Fibroblast of lung (primary cell): ENCODE measurements around the gene TMEM123. TPM values are rescaled to one million over a fixed set of nuclear protein-coding genes. Genes with fewer than 3 reads are reported as not detected.

Experiments
- DNase-seq, 2 donors: peaks; one replicate each; pipeline versions ENCODE4 v3.0.0 to v3.0.0-alpha.2; 2010; ENCODE audit warnings: low read depth in 2 of 2
- H2AFZ ChIP-seq: 2 replicates; pipeline ENCODE4 v1.5.1; 2012; ENCODE audit warnings: low read length, control low read depth, inconsistent platforms
- H3K27ac ChIP-seq: 2 replicates; pipeline ENCODE4 v1.5.1; 2011; ENCODE audit warnings: low read length, control low read depth; ENCODE audit not compliant: insufficient read depth
- H3K27me3 ChIP-seq: 2 replicates; pipeline ENCODE4 v1.5.1; 2011; ENCODE audit warnings: mild to moderate bottlenecking, low read length; ENCODE audit not compliant: control insufficient read depth, insufficient read depth
- H3K36me3 ChIP-seq: 2 replicates; pipeline ENCODE4 v1.5.1; 2011; ENCODE audit warnings: low read length; ENCODE audit not compliant: control insufficient read depth, insufficient read depth
- H3K4me1 ChIP-seq: 2 replicates; pipeline ENCODE4 v1.5.1; 2011; ENCODE audit warnings: low read length; ENCODE audit not compliant: control insufficient read depth, insufficient read depth; ENCODE audit errors: extremely low read depth
- H3K4me2 ChIP-seq: 2 replicates; pipeline ENCODE4 v1.5.1; 2011; ENCODE audit warnings: low read length, control low read depth; ENCODE audit not compliant: insufficient read depth; ENCODE audit errors: extremely low read depth
- H3K4me3 ChIP-seq, 4 experiments: fragments of 200-600 bp in 1 of 4; sonication (generic) in 1 of 4; replicated peaks in 1 of 4; 2 replicates each; pipeline ENCODE4 v1.5.1; 2011 to 2016; ENCODE audit warnings: low read length in 4 of 4, low read depth in 3 of 4, mild to moderate bottlenecking in 3 of 4, control low read depth in 2 of 4, inconsistent platforms in 1 of 4, mixed read lengths in 1 of 4; ENCODE audit not compliant: insufficient read depth in 1 of 4; ENCODE audit errors: control extremely low read depth in 1 of 4
- H3K79me2 ChIP-seq: 2 replicates; pipeline ENCODE4 v1.5.1; 2012; ENCODE audit warnings: mild to moderate bottlenecking, low read length, inconsistent platforms; ENCODE audit not compliant: control insufficient read depth, insufficient read depth
- H3K9ac ChIP-seq: 2 replicates; pipeline ENCODE4 v1.5.1; 2011; ENCODE audit warnings: mild to moderate bottlenecking, low read length, control low read depth; ENCODE audit not compliant: insufficient read depth
- H3K9me3 ChIP-seq: 2 replicates; pipeline ENCODE4 v1.5.1; 2012; ENCODE audit warnings: low read depth, low read length; ENCODE audit not compliant: control insufficient read depth, insufficient read depth
- H4K20me1 ChIP-seq: 2 replicates; pipeline ENCODE4 v1.5.1; 2011; ENCODE audit warnings: low read length; ENCODE audit not compliant: control insufficient read depth, insufficient read depth; ENCODE audit errors: extremely low read depth
- EZH2 ChIP-seq: IDR thresholded peaks from 2 replicates; pipeline ENCODE4 v1.5.1; 2012; ENCODE audit warnings: low read length, control low read depth, mild to moderate bottlenecking; ENCODE audit errors: missing control alignments
- polyA plus RNA-seq, 2 donors: library from polyadenylated mRNA; depleted of rRNA in 1 of 2; stranded (reverse) in 1 of 2; unstranded in 1 of 2; fragments of >200 nt; gene quantifications; 2 replicates each; pipeline ENCODE4 v1.2.1, GENCODE V29; 2011 to 2012; ENCODE audit warnings: missing spikeins in 1 of 2
- total RNA-seq: library from RNA; depleted of rRNA; stranded (reverse); fragments of >200 nt; gene quantifications from 2 replicates; pipeline ENCODE4 v1.2.1, GENCODE V29; 2014
- TF ChIP-seq, protein P1 (sequence below), 2 donors: IDR thresholded peaks in 1 of 2; conservative IDR thresholded peaks in 1 of 2; 1 replicate in 1 of 2; 2 replicates in 1 of 2; pipeline ENCODE4 v1.5.1; 2011 to 2012; ENCODE audit warnings: low read length in 2 of 2, control low read depth in 1 of 2, inconsistent platforms in 1 of 2, low read depth in 1 of 2, mild to moderate bottlenecking in 1 of 2

Gene TMEM123
- total and polyA plus RNA-seq, 2 donors (not counting 1 experiment from before 2014, with no cell fraction given) = 127 to 355 TPM

DNA sequence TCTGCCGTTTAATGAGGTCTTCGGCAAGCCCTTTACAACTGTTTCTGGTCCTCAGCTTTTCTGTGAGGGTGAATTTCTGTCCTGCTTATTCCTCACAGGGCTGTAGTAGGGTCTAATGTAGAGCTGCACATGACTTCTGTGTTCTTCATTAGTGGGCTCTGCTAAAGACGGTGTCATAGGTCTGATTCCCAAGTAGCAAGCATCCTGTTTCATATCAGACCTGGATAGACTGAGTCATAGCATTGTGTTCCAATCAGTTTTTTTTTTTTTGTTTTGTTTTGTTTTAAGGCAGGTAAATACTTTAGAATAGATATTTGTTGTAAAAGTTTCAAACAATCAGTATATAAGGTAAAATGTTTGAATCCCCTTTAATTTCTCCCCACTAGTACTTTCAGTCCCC lies 70.2 kb downstream of the TMEM123 start:
- Histone ChIP-seq H2AFZ (no peak overlapping the region), H3K27me3 (no peaks in the 10 kb centered on the region), H3K79me2 (no peaks in the 10 kb centered on the region), H3K36me3 (peaks cover 2% of the 10 kb centered on the region), H3K4me3 (no peak overlapping the region), H3K9ac (no peak overlapping the region), H4K20me1 (no peaks in the 10 kb centered on the region), H3K9me3 (no peaks in the 10 kb centered on the region), H3K4me1 (no peaks in the 10 kb centered on the region), H3K4me2 (no peak overlapping the region), H3K27ac (no peak overlapping the region)
- TF ChIP-seq, protein P1, sequence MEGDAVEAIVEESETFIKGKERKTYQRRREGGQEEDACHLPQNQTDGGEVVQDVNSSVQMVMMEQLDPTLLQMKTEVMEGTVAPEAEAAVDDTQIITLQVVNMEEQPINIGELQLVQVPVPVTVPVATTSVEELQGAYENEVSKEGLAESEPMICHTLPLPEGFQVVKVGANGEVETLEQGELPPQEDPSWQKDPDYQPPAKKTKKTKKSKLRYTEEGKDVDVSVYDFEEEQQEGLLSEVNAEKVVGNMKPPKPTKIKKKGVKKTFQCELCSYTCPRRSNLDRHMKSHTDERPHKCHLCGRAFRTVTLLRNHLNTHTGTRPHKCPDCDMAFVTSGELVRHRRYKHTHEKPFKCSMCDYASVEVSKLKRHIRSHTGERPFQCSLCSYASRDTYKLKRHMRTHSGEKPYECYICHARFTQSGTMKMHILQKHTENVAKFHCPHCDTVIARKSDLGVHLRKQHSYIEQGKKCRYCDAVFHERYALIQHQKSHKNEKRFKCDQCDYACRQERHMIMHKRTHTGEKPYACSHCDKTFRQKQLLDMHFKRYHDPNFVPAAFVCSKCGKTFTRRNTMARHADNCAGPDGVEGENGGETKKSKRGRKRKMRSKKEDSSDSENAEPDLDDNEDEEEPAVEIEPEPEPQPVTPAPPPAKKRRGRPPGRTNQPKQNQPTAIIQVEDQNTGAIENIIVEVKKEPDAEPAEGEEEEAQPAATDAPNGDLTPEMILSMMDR (conservative IDR thresholded peaks at IDR 0.05 in 1 of 2, IDR thresholded peaks at IDR 0.05 in 1 of 2; ENCODE audit: low read depth in 1 of 2, low read length in 2 of 2) = no peak
- peak in 1 of 2 donors; percentile 6 for DNase-seq

DNA sequence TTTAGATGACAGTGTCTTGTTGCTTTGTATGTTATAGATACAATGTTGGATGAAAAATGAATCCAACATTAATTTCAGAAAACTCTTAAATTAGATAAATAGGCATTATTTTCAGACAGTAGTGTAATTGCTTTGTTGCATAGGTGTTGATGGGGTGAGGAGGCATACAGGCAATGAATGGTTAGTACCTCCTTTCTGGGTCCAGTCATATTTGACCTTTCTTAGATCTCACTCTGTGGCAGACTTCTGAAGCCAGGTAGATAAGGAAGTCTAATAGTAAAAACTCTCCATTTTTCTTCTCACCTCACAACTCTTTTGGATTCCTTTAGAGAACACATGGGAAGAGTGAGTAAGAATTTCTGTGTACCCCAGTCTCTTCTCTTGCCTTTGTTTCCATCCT lies 73.7 kb downstream of the TMEM123 start:
- Histone ChIP-seq H3K4me3 (no peak overlapping the region), H3K27me3 (no peaks in the 10 kb centered on the region), H3K27ac (no peak overlapping the region), H2AFZ (no peak overlapping the region), H3K36me3 (no peaks in the 10 kb centered on the region), H3K4me2 (no peak overlapping the region), H3K79me2 (peaks cover 16% of the 10 kb centered on the region), H3K9ac (no peak overlapping the region), H3K4me1 (no peaks in the 10 kb centered on the region), H4K20me1 (no peaks in the 10 kb centered on the region), H3K9me3 (no peaks in the 10 kb centered on the region)
- no peak for DNase-seq
- TF ChIP-seq, protein P1 (conservative IDR thresholded peaks at IDR 0.05 in 1 of 2, IDR thresholded peaks at IDR 0.05 in 1 of 2; ENCODE audit: low read depth in 1 of 2, low read length in 2 of 2) = no peak
- no peak for TF ChIP-seq EZH2

DNA sequence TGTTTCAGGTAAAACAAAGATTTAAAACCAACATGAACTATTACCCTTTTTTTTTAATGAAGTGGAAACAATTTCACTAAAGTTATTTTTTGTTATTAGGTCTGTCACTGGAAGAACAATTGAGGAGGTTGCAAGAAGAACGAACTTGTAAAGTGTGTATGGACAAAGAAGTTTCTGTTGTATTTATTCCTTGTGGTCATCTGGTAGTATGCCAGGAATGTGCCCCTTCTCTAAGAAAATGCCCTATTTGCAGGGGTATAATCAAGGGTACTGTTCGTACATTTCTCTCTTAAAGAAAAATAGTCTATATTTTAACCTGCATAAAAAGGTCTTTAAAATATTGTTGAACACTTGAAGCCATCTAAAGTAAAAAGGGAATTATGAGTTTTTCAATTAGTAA lies 74.7 kb downstream of the TMEM123 start:
- Histone ChIP-seq H3K36me3 (no peaks in the 10 kb centered on the region), H3K4me2 (no peak overlapping the region), H3K79me2 (peaks cover 16% of the 10 kb centered on the region), H3K27me3 (no peaks in the 10 kb centered on the region), H3K9me3 (no peaks in the 10 kb centered on the region), H2AFZ (no peak overlapping the region), H3K4me1 (no peaks in the 10 kb centered on the region), H3K9ac (no peak overlapping the region), H4K20me1 (no peaks in the 10 kb centered on the region), H3K4me3 (no peak overlapping the region), H3K27ac (no peak overlapping the region)
- DNase-seq = peak in 1 of 2 donors; percentile 6
- TF ChIP-seq, protein P1 (conservative IDR thresholded peaks at IDR 0.05 in 1 of 2, IDR thresholded peaks at IDR 0.05 in 1 of 2; ENCODE audit: low read depth in 1 of 2, low read length in 2 of 2) = no peak
- TF ChIP-seq EZH2 = no peak
